GM23338 (cell line): ENCODE data around the gene ZFHX3. TPM values are rescaled to one million over a fixed set of nuclear protein-coding genes. Genes with fewer than 3 reads are reported as not detected.

Experiments
- ATAC-seq: fragments of 200-7000 bp; cut with Tn5 transposase; 3 replicates; pipeline ENCODE4 v1.9.1; 2020
- DNase-seq: peaks from one replicate; pipeline ENCODE4 v3.0.0-alpha.2; 2015; ENCODE audit warnings: low spot score
- H2AFZ ChIP-seq: fragments of 200-600 bp; sonication (generic); 2 replicates; pipeline ENCODE4 v1.8.0; 2016; ENCODE audit warnings: antibody characterized with exemption, mild to moderate bottlenecking, moderate library complexity
- H3F3A ChIP-seq: fragments of 200-600 bp; sonication (generic); replicated peaks from 2 replicates; pipeline ENCODE4 v1.8.0; 2017; ENCODE audit warnings: antibody characterized with exemption, mixed run types, low read depth
- H3K27ac ChIP-seq: fragments of 200-600 bp; sonication (generic); 2 replicates; pipeline ENCODE4 v1.6.1; 2016; ENCODE audit warnings: low read depth
- H3K27me3 ChIP-seq: fragments of 200-600 bp; sonication (generic); 2 replicates; pipeline ENCODE4 v1.8.0; 2016; ENCODE audit warnings: mild to moderate bottlenecking, mixed run types, moderate library complexity; ENCODE audit not compliant: insufficient read depth
- H3K36me3 ChIP-seq: fragments of 200-600 bp; sonication (generic); 2 replicates; pipeline ENCODE4 v1.8.0; 2016; ENCODE audit warnings: mild to moderate bottlenecking; ENCODE audit not compliant: insufficient read depth
- H3K4me1 ChIP-seq: fragments of 200-600 bp; sonication (generic); 2 replicates; pipeline ENCODE4 v1.8.0; 2016; ENCODE audit warnings: mild to moderate bottlenecking, moderate library complexity; ENCODE audit not compliant: insufficient read depth
- H3K4me2 ChIP-seq: fragments of 200-600 bp; sonication (generic); 2 replicates; pipeline ENCODE4 v1.7.1; 2017; ENCODE audit warnings: mixed run types
- H3K4me3 ChIP-seq: fragments of 200-600 bp; sonication (generic); 2 replicates; pipeline ENCODE4 v1.6.1; 2016; ENCODE audit warnings: mixed run types
- H3K79me2 ChIP-seq: fragments of 200-600 bp; sonication (generic); replicated peaks from 2 replicates; pipeline ENCODE4 v1.8.0; 2017; ENCODE audit warnings: mild to moderate bottlenecking; ENCODE audit not compliant: insufficient read depth
- H3K9me2 ChIP-seq: fragments of 200-600 bp; sonication (generic); 2 replicates; pipeline ENCODE4 v1.8.0; 2017; ENCODE audit not compliant: insufficient read depth
- H4K20me1 ChIP-seq: fragments of 200-600 bp; sonication (generic); replicated peaks from 2 replicates; pipeline ENCODE4 v1.8.0; 2017; ENCODE audit warnings: mild to moderate bottlenecking; ENCODE audit not compliant: insufficient read depth
- H3K27ac Mint-ChIP-seq: 2 replicates; pipeline ENCODE4 v1.8.0; 2020; ENCODE audit warnings: inconsistent platforms, mild to moderate bottlenecking, moderate library complexity, mixed read lengths
- H3K27me3 Mint-ChIP-seq: 3 replicates; pipeline ENCODE4 v1.8.0; 2022; ENCODE audit warnings: low read depth, mild to moderate bottlenecking, moderate library complexity, mixed read lengths, inconsistent platforms; ENCODE audit not compliant: insufficient read depth, poor library complexity
- H3K36me3 Mint-ChIP-seq: 3 replicates; pipeline ENCODE4 v1.8.0; 2021; ENCODE audit warnings: low read depth, mild to moderate bottlenecking, inconsistent platforms, moderate library complexity, mixed read lengths
- H3K4me1 Mint-ChIP-seq: 3 replicates; pipeline ENCODE4 v1.8.0; 2020; ENCODE audit warnings: mild to moderate bottlenecking, inconsistent platforms, mixed read lengths
- H3K4me3 Mint-ChIP-seq: 3 replicates; pipeline ENCODE4 v1.8.0; 2021; ENCODE audit warnings: moderate library complexity, mild to moderate bottlenecking, inconsistent platforms, mixed read lengths
- H3K9me3 Mint-ChIP-seq: 3 replicates; pipeline ENCODE4 v1.8.0; 2020; ENCODE audit warnings: moderate library complexity, mild to moderate bottlenecking, inconsistent platforms, mixed read lengths
- REST ChIP-seq: IDR thresholded peaks from one replicate; pipeline ENCODE4 v1.6.1; 2018; ENCODE audit warnings: antibody characterized with exemption; ENCODE audit not compliant: unreplicated experiment
- ZNF462 ChIP-seq: fragments of 250-450 bp; sonication (Bioruptor Pico); IDR thresholded peaks from 2 replicates; pipeline ENCODE4 v1.5.0; 2020; ENCODE audit warnings: mild to moderate bottlenecking, moderate library complexity
- polyA plus RNA-seq: library from polyadenylated mRNA; unstranded; fragments of >200 nt; fragmentation: Nextera tagmentation; extraction: Ambion mirVana; gene quantifications from 2 replicates; pipeline ENCODE4 v1.2.1, GENCODE V29; 2016
- total RNA-seq: library from RNA; depleted of rRNA; stranded (reverse); fragments of >200 nt; shearing (Covaris generic); gene quantifications from 2 replicates; pipeline ENCODE4 v1.2.3, GENCODE V29; 2014

Gene ZFHX3
- total and polyA plus RNA-seq, 2 experiments from 2014 or later: 1.0 to 1.5 TPM

DNA sequence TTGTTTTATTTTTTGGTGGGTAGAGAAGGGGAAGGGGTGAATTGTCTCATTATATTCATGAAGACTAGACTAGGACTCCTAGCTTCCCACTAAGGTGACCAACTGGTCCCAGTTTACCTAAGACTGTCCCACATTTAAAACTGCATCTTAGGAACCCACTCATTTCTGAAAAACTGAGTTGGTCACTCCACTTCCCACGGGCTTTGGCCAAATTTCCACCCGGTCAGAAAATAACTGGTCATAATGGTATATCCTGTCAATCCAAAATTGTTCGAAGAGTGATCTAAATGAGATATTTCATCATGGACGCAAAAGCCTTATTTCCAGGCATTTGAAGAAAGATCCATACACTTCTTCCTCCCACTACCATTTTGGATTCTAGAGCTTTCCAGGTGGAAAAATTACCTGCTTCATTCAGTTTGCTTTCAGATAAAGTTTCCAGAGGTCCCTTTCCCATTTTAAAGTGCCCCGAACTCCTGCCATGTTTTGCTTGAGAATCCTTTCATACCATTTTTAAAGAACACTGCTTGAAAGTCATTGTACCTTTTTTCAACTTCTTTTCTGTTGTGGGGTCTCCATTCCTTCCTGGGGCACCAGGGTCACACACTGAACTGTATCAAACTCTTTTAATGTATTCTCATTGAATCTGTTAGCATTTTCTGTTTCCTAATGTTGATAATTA, 21.8 kb upstream of the ZFHX3 start:
- peaks cover 35% of the 10 kb centered on the region for H3K4me1 Mint-ChIP-seq
- no peak overlapping the region for H3K27ac ChIP-seq
- DNase-seq (no peak), ATAC-seq (no peak)
- no peaks in the 10 kb centered on the region for H3K9me2 ChIP-seq
- peak overlapping the region; percentile 40 for H3K4me3 ChIP-seq
- H2AFZ ChIP-seq: no peak overlapping the region
- peak overlapping the region; percentile 90 for H3K4me3 Mint-ChIP-seq
- peaks cover 80% of the 10 kb centered on the region for H3K27me3 Mint-ChIP-seq
- no peaks in the 10 kb centered on the region; the same call in 1 of the 2 replicates for H3K36me3 ChIP-seq
- peaks cover 12% of the 10 kb centered on the region for H3F3A ChIP-seq
- no peaks in the 10 kb centered on the region for H3K36me3 Mint-ChIP-seq
- TF ChIP-seq ZNF462 (CRISPR knock-in tag): no peak
- TF ChIP-seq REST: no peak
- peaks cover 7% of the 10 kb centered on the region for H4K20me1 ChIP-seq
- H3K27ac Mint-ChIP-seq: no peak overlapping the region
- H3K27me3 ChIP-seq: peaks cover 87% of the 10 kb centered on the region
- H3K79me2 ChIP-seq: no peaks in the 10 kb centered on the region
- H3K4me2 ChIP-seq: peak overlapping the region; percentile 73
- peaks cover 7% of the 10 kb centered on the region; the same call in 2 of the 3 replicates for H3K9me3 Mint-ChIP-seq
- H3K4me1 ChIP-seq: peaks cover 49% of the 10 kb centered on the region
